ENCODE measurements around the gene HDAC4. TPM values are rescaled to one million over a fixed set of nuclear protein-coding genes. Genes with fewer than 3 reads are reported as not detected.

The HDAC4 gene
- total RNA-seq, 1 experiment from 2014 or later, result 32.0 TPM

DNA sequence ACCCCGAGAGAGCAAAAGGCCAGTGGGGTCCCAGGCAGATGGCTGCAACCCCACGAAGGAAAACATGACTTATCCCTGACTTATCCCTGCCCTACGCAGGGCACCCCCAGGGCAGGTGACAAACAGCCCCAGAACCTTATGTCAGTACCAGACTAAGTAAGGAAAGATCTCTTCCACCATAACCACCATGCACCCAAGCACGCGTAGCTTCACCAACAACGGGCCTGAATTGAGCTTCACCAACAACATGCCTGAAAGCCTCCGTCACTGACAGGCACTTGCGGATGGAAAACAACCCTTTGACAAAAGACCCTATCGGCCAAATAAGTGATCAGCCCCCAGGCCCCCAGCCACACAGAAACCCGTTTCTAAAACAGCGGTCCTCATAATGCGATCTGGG is 34.1 kb downstream of the HDAC4 start:
- Histone ChIP-seq H3K56ac (ENCODE audit: insufficient read length, low read depth, low read length) (no peak overlapping the region), H3K4me2 (ENCODE audit: insufficient read depth, insufficient read length, low read length) (no peak overlapping the region), H3K27ac (ENCODE audit: insufficient read length, low read depth, low read length) (no peak overlapping the region), H4K5ac (ENCODE audit: insufficient read length, low read depth, low read length) (no peak overlapping the region), H3K23ac (ENCODE audit: insufficient read length, low read depth, low read length) (no peak overlapping the region), H3K79me1 (ENCODE audit: insufficient read depth, low read depth, low read length, poor library complexity, severe bottlenecking) (no peaks in the 10 kb centered on the region), H3K9ac (ENCODE audit: extremely low read depth, insufficient read length, low read length) (no peak overlapping the region), H3K18ac (ENCODE audit: insufficient read length, low read depth, low read length) (no peak overlapping the region), H3K4ac (ENCODE audit: low read depth, low read length) (no peak overlapping the region), H3K9me3 (ENCODE audit: control insufficient read depth, low read depth, low read length) (no peaks in the 10 kb centered on the region), H3K23me2 (ENCODE audit: insufficient read length, low read depth, low read length, poor library complexity, severe bottlenecking) (no peaks in the 10 kb centered on the region), H2BK15ac (ENCODE audit: low read depth, low read length) (no peak overlapping the region), H2BK5ac (ENCODE audit: insufficient read length, low read length) (no peak overlapping the region), H4K8ac (replicated peaks; ENCODE audit: insufficient read length, low read depth, low read length) (no peak overlapping the region), H2BK20ac (ENCODE audit: low read depth, low read length, poor library complexity, severe bottlenecking) (no peak overlapping the region), H3T11ph (ENCODE audit: low read length) (no peak overlapping the region), H2BK120ac (ENCODE audit: low read depth, low read length, poor library complexity, severe bottlenecking) (no peak overlapping the region), H4K20me1 (ENCODE audit: control insufficient read depth, insufficient read depth, insufficient read length) (peaks cover 2% of the 10 kb centered on the region), H2AK5ac (ENCODE audit: insufficient read length, low read length) (no peak overlapping the region), H2AFZ (ENCODE audit: low read length) (no peak overlapping the region), H4K91ac (ENCODE audit: insufficient read length, low read depth, low read length) (no peak overlapping the region), H2BK12ac (ENCODE audit: insufficient read length, low read depth, low read length) (no peak overlapping the region), H3K79me2 (ENCODE audit: insufficient read depth, low read length) (peaks cover 4% of the 10 kb centered on the region; the same call in 1 of the 2 replicates), H3K14ac (ENCODE audit: insufficient read depth, low read length) (no peak overlapping the region), H3K4me1 (ENCODE audit: insufficient read depth, low read length) (no peaks in the 10 kb centered on the region), H3K27me3 (ENCODE audit: insufficient read depth, low read length) (no peaks in the 10 kb centered on the region)
- Mint-ChIP-seq H3K4me3 (no peak overlapping the region), H3K27me3 (ENCODE audit: low read depth) (no peaks in the 10 kb centered on the region), H3K36me3 (ENCODE audit: insufficient read depth in 1 of 3, low read depth in 3 of 3) (peaks cover 0 to 10% (median 5%) of the 10 kb centered on the region in 3 experiments; a peak in 3 of 7 replicates), H3K27ac (peak overlapping the region; percentile 32 to 88 (median 79); a peak in 4 of 7 replicates), H3K4me1 (peaks cover 0 to 3% of the 10 kb centered on the region in 2 experiments; a peak in 2 of 4 replicates), H3K9me3 (no peaks in the 10 kb centered on the region)
- TF ChIP-seq, protein P1, sequence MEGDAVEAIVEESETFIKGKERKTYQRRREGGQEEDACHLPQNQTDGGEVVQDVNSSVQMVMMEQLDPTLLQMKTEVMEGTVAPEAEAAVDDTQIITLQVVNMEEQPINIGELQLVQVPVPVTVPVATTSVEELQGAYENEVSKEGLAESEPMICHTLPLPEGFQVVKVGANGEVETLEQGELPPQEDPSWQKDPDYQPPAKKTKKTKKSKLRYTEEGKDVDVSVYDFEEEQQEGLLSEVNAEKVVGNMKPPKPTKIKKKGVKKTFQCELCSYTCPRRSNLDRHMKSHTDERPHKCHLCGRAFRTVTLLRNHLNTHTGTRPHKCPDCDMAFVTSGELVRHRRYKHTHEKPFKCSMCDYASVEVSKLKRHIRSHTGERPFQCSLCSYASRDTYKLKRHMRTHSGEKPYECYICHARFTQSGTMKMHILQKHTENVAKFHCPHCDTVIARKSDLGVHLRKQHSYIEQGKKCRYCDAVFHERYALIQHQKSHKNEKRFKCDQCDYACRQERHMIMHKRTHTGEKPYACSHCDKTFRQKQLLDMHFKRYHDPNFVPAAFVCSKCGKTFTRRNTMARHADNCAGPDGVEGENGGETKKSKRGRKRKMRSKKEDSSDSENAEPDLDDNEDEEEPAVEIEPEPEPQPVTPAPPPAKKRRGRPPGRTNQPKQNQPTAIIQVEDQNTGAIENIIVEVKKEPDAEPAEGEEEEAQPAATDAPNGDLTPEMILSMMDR (conservative IDR thresholded peaks at IDR 0.05), result no peak
- DNase-seq, result no peak
- no CpG with 5 or more reads among the region's 12 CpGs for WGBS (ENCODE audit: extremely low coverage, insufficient read length, low lambda C conversion rate)
